NCI-H2081 treated with DMSO at 0.1 percent for 48 hours (cell line): ENCODE results near the gene IVD.

Experiments
- DNase-seq: peaks from one replicate; lab custom pipeline; 2025; lab: John Stamatoyannopoulos, UW

IVD gene

DNA sequence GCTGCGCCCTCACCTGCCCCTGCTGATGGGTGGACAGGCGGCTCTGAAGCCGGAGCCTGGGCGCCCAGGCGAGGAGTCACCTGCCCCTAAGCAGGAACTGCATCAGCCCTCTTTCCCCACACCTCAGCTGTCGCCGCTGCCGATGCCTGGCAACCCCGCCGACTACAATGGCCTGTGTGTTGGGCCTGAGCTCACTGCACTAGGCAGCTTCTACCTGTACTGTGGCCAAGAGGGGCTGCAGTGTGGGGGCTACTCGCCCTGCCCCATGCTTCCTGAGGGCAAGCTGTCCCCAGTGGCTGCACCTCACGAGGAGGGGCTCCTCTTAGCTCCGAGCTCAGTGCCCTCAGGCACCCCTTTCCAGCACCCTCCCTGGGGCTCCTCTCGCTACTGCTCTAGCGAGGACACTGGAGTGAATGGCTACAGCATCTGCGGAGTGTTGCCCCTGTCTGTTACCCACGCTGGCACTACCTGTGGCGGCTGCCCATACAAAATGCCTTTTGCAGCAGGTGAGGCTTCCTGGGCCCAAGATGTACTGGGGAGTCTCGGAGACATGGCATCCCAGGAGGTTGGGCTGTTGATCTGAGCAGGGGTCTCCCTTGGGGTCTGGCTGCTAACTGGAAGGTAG is 53.9 kb downstream of the IVD start:
- DNase-seq = no peak

GRCh38 chr15:40460404-40460803 is 54.8 kb downstream of the IVD start:
- DNase-seq = no peak

DNA sequence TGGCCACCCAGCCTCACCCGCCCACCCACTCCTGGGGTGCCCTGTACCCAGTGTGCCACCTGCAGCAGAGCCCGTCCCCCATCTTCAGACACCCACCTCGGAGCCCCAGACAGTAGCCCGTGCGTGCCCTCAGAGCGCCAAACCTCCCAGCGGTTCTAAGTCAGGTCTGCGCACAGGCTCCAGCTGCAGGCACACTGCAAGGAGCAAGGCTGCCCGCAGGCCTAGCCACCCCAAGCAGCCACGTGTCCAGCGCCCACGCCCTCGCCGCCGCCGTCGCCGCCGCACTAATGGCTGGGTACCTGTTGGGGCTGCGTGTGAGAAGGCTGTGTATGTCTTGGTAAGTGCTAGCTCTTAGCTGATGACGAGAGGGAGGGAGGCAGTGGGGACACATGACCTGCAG is 56.4 kb downstream of the IVD start:
- no peak for DNase-seq

DNA sequence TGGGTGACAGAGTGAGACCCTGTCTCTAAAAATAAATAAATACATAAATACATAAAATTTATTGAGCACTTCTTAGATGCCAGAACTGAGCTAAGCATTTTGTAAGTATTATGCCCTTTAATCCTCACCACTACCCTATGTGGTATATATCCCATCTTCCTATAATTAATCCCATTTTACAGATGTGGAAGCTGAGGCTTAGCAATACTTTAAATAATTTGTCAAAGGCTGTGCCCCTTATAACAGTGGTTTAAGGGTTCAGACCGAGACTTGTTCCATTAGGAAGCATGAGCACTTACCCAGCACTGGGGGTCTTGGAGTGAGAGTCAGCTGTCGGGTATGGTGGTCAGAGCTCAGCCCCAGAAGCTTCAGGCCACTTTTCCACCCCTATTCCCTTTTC is 57.7 kb downstream of the IVD start:
- DNase-seq = no peak

- DNase-seq = no peak
These were observed 58.4 kb downstream of the IVD start for GRCh38 chr15:40463886-40464545.

DNA sequence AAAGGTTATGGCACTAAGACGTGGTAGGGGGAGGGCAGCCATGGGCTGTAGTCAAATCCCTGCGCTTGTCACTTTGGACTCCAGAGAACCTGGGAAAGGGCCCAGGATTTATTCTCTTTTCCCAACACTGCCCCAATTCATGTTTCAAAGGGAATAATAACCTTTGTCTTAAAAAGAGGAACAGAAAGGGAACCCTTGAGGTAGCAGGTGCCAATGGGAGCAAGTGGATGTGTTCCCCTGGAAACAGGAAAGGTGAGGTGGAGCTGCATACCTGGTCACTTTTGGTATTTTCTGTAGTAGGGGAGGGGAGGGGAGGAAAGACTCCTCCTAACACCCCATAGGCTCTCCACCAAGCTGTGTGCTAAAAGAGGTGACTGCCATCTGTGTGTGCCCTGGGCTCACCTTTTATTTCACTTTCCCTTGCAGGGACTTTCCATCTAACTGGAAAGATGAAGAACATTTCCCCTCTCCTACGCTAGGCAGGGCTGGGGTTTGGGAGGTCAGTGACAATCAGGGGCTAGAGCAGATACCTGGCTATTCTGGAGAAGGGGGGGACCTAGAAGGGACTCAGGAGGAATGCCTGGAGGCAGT is 59.1 kb downstream of the IVD start:
- no peak for DNase-seq

GRCh38 chr15:40465939-40466338 is 60.3 kb downstream of the IVD start:
- no peak for DNase-seq

DNA sequence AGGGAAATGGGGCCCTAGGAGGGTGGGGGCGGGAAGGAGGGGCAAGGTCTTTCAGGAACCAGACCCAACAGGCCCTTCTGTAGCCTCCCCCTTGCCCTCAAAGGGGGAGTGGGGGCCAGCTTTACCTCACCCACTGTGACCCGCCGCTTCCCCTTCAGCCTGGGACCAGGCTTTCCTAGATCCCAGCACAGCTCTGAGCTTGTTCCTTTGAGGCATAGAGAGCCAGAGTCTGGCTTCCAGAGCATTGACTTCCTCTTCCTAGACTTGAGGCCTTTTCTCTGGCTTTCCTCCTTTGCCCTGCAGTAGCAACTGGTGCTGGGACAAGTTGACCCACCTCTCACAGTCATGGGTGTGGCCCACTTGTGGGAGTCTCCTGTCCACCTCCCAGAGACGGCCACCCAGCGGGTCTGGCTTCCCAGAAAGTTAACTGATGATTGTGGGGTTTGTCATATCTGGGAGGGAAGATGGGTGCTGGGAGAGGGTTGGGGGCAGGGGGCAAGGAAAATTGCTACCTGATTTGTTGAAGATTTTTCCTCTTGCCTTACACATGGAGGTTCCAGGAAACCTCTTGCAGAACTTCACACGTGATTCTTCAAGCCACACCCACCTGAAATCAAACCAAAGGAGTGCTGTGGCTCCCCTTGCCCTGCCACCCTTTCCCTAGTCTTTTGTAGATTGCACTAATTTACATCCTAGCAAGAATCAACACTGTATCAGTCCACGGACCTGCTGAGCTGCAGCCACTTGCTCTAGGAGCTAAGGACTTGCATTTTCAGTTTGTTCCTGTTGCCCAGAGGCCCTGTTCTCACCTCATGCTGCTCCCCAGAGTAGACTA is 61.0 kb downstream of the IVD start:
- no peak for DNase-seq

DNA sequence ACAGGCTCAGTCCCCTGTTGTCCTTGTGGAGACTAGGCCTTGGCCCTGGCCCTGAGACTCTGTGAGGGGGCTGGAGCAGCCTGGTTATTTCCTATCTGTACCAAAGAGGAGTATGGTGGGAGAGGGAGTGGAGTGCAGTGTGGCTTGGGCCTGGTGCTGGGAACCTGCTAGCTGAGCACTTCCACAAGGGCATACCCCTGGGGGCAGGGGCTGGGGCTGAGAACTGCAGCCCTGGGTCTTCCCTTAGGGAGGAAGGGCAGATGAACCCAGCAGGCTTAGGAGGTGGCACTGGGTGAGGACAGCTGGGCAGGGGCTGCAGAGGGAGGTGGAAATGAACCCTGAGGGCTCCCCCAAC is 61.6 kb downstream of the IVD start:
- DNase-seq = no peak

GRCh38 chr15:40468898-40469331 is 63.3 kb downstream of the IVD start:
- DNase-seq = no peak

- no peak for DNase-seq
These were observed 64.3 kb downstream of the IVD start for GRCh38 chr15:40469776-40470390.

DNA sequence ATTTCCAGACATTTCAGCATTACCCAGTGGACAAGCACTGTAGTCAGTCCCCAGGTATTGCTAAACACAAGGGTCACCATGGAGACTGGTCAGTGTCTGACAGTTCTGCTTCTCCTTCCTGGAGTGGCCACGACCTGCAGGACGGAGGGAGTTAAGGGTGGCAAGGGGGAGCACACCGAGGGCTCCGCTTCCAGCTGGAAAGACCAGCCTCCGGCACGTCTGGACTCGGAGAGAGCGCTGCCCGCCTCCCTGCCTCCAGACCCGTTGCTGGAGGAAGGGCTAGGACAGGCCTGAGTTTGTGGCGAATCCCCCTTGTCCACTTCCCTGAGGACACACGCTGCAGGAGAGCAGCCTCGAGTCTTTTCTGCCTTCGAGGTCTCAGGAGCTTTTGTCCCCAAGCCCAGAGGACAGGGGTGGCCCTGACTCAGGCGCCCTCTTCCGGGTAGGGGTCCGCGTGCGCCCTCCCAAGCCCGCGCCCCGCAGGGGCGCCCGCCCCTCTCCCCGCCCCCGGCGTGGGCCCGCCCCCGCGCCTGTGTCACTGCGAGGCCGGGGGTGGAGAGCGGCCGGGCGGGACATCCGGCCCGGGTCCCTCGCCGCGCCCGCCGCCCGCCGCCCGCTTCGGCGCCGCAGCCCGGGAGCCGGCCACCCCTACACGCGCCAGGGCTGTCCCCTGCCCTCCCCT is 65.0 kb downstream of the IVD start, which contains the start of gene CHST14:
TSS of gene CHST14 (plus strand) at position 562 of the 682 bp plus-strand sequence. CDS start 230 bp downstream, outside the sequence.
- DNase-seq = no peak
